ENCODE measurements around the gene RELA.

GRCh38 chr11:65615229-65615949, 47.3 kb downstream of the RELA start, which contains the start of gene PCNX3:
- TF ChIP-seq CTCF (IDR thresholded peaks at IDR 0.05) (no peak), POLR2A (IDR thresholded peaks at IDR 0.05) (no peak)

All from lower leg skin (tissue), 3 donors.